RWPE1 (cell line): ENCODE data around the gene ARHGAP22.

ENCODE experiments used
- CTCF ChIA-PET: fragments of 350-600 bp; sonication (Branson Sonifier 250); formaldehyde crosslinking; extraction: SDS; loops from one replicate; lab custom pipeline; 2021; lab: Yijun Ruan, JAX
- POLR2A ChIA-PET: fragments of 400-600 bp; formaldehyde crosslinking; extraction: SDS; loops from one replicate; lab custom pipeline; 2020; ENCODE audit warnings: antibody characterized with exemption; ENCODE audit not compliant: low non-redundant PET; lab: Yijun Ruan, JAX
- DNase-seq: peaks from one replicate; pipeline ENCODE4 v3.0.0; 2012; ENCODE audit warnings: low spot score
- H3K27ac ChIP-seq: fragments of 450-650 bp; 2 replicates; pipeline ENCODE4 v1.5.1; 2017
- TF ChIP-seq, protein P1 (sequence below): fragments of 450-650 bp; conservative IDR thresholded peaks from 2 replicates; pipeline ENCODE4 v1.5.1; 2017; ENCODE audit warnings: low read depth, mild to moderate bottlenecking

The ARHGAP22 gene

DNA sequence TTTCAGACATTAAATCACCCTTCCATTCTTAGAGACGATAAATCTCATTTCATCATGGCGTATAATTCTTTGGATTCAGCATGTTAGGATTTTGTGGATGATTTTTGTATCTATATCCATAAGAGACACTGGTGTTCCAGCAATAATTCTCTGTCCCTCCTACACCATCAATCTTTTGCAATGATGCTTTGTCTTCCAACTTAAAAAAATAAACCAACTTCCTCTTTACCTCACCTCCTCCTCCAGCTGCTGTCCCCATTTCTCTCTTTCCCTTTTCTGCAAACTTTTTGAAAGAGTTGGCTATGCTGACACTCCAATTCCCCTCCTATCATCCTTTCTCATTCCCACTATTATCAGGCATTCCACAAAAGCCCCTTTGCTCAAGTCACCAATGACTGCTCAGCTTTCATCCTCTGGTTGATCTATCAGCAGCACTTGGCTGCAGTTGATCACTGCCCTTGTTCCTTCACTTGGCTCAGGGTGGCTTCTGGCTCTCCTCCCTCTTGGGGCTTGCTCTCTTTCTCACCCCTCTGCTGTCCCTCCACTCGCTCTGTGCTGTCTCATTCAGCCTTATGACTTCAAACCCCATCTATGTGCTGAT, 130.0 kb downstream of the ARHGAP22 start:
- no peak for DNase-seq
- ChIA-PET CTCF (no interaction called here), POLR2A (no interaction called here)
- TF ChIP-seq, protein P1, sequence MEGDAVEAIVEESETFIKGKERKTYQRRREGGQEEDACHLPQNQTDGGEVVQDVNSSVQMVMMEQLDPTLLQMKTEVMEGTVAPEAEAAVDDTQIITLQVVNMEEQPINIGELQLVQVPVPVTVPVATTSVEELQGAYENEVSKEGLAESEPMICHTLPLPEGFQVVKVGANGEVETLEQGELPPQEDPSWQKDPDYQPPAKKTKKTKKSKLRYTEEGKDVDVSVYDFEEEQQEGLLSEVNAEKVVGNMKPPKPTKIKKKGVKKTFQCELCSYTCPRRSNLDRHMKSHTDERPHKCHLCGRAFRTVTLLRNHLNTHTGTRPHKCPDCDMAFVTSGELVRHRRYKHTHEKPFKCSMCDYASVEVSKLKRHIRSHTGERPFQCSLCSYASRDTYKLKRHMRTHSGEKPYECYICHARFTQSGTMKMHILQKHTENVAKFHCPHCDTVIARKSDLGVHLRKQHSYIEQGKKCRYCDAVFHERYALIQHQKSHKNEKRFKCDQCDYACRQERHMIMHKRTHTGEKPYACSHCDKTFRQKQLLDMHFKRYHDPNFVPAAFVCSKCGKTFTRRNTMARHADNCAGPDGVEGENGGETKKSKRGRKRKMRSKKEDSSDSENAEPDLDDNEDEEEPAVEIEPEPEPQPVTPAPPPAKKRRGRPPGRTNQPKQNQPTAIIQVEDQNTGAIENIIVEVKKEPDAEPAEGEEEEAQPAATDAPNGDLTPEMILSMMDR: no peak
- no peak overlapping the region for H3K27ac ChIP-seq

DNA sequence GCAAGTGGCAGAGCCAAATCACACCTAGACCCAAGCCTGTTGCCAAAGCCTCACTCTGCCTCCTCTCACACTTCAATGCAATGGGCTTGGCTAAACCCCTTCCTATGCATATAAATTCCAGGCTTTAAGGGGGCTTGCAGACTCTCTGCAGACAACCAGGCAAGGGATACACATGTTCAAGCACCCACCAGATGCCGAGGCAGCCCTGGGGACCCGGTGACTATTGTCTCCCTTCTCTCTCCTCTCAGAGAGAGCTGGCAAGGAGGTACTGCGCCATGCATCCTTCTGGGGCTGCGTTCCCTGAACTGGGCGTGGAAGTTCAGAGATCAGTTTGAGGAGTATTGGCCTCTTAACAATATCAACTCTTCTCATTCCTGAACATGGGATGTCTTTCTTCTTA, 131.2 kb downstream of the ARHGAP22 start:
- CTCF ChIA-PET: no interaction called here
- TF ChIP-seq, protein P1: no peak
- POLR2A ChIA-PET: no interaction called here
- no peak overlapping the region for H3K27ac ChIP-seq
- no peak for DNase-seq

- H3K27ac ChIP-seq: peak overlapping the region; percentile 80; the same call in 1 of the 2 replicates
- DNase-seq: no peak
- TF ChIP-seq, protein P1: no peak
- CTCF ChIA-PET: no interaction called here
- POLR2A ChIA-PET: no interaction called here
These were observed 132.3 kb downstream of the ARHGAP22 start for GRCh38 chr10:48472501-48473069.

- DNase-seq: peak; percentile 96
- TF ChIP-seq, protein P1: 0 out of 2 replicates have a peak, but pooled peaks have one; percentile 12
- POLR2A ChIA-PET: no interaction called here
- peak overlapping the region; percentile 80 for H3K27ac ChIP-seq
- CTCF ChIA-PET: interaction anchor here (0.7 to 1.7 kb wide), 7 partner anchors 53 to 1316 kb away, joined by 3 to 4 read pairs (median 3); no protein-coding TSS in a partner anchor
These were observed 133.7 kb downstream of the ARHGAP22 start for GRCh38 chr10:48470893-48471805.

DNA sequence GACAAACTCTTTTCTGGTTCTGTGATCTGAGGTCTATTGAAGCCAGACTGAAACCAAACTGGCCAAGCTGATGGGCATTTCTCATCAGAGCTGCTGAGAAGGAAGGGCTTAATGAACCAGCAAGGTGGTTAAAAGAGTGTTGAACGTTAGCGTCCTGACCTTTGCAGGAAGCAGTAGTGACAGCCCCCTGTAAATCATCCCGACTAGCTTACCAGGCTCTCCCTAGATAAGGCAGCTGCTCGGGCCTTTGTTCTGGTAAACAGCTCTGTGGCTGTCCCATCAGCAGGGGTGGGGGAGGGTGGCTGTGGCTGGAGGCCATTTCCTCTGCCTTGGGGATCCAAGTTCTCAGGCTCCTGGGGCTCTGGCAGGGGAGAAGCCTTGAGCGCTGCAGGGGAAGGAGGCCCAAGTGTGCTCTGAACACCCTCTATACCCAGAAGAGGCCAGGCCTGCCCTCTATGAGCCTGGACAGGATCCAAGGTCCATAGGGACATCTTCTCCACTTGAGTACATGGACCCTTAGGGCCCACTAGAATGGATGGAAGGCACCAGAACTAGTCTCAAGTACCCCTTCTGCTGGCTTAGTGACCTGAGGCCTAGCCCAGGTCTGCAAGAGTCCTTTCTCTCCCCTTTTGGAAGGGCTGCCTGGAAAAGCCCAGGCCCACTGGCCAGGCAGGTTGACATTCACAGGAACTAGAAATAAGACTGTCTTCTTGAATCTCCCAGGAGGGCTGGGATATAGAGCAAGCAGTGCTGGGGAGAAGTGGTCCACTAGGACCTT, 134.6 kb downstream of the ARHGAP22 start:
- TF ChIP-seq, protein P1: no peak
- H3K27ac ChIP-seq: peak overlapping the region; percentile 80
- DNase-seq: no peak
- CTCF ChIA-PET: interaction anchor here (0.7 to 1.7 kb wide), 5 partner anchors 25 to 1317 kb away, joined by 3 to 4 read pairs (median 4); no protein-coding TSS in a partner anchor
- POLR2A ChIA-PET: no interaction called here
